Neural progenitor cell (in vitro differentiated cells): Measurements from ENCODE around the gene KRT10. TPM values are rescaled to one million over a fixed set of nuclear protein-coding genes. Genes with fewer than 3 reads are reported as not detected.

ENCODE experiments used
- DNase-seq: peaks from one replicate; pipeline ENCODE4 v3.0.0-alpha.2; 2016; ENCODE audit warnings: low spot score
- H2AFZ ChIP-seq: fragments of 200-600 bp; sonication (generic); replicated peaks from 2 replicates; pipeline ENCODE4 v1.6.1; 2016; ENCODE audit warnings: antibody characterized with exemption
- H3F3A ChIP-seq: fragments of 200-600 bp; sonication (generic); 2 replicates; pipeline ENCODE4 v1.6.1; 2016; ENCODE audit warnings: antibody characterized with exemption, low read depth
- H3K27ac ChIP-seq: fragments of 200-600 bp; sonication (generic); 2 replicates; pipeline ENCODE4 v1.5.1; 2016; ENCODE audit warnings: mild to moderate bottlenecking
- H3K27me3 ChIP-seq: fragments of 200-600 bp; sonication (generic); 2 replicates; pipeline ENCODE4 v1.6.1; 2016; ENCODE audit warnings: mild to moderate bottlenecking, moderate library complexity
- H3K36me3 ChIP-seq: fragments of 200-600 bp; sonication (generic); 2 replicates; pipeline ENCODE4 v1.5.1; 2016
- H3K4me1 ChIP-seq: fragments of 200-600 bp; sonication (generic); 2 replicates; pipeline ENCODE4 v1.6.1; 2016; ENCODE audit warnings: mixed run types
- H3K4me2 ChIP-seq: fragments of 200-600 bp; sonication (generic); 2 replicates; pipeline ENCODE4 v1.6.1; 2016
- H3K4me3 ChIP-seq: fragments of 200-600 bp; sonication (generic); 2 replicates; pipeline ENCODE4 v1.5.1; 2016
- H3K79me2 ChIP-seq: fragments of 200-600 bp; sonication (generic); 2 replicates; pipeline ENCODE4 v1.6.1; 2016; ENCODE audit warnings: low read depth
- H3K9ac ChIP-seq: fragments of 200-600 bp; sonication (generic); 2 replicates; pipeline ENCODE4 v1.6.1; 2016
- H3K9me3 ChIP-seq: fragments of 200-600 bp; sonication (generic); 2 replicates; pipeline ENCODE4 v1.5.1; 2016; ENCODE audit warnings: low read depth
- H4K20me1 ChIP-seq: fragments of 200-600 bp; sonication (generic); 2 replicates; pipeline ENCODE4 v1.6.1; 2016; ENCODE audit warnings: low read depth
- H3K27ac Mint-ChIP-seq: 3 replicates; pipeline ENCODE4 v1.8.0; 2021; ENCODE audit warnings: mixed read lengths
- H3K27me3 Mint-ChIP-seq: 2 replicates; pipeline ENCODE4 v1.8.0; 2022; ENCODE audit warnings: low read depth, mild to moderate bottlenecking, inconsistent platforms, moderate library complexity, mixed read lengths; ENCODE audit not compliant: insufficient read depth
- H3K36me3 Mint-ChIP-seq: 3 replicates; pipeline ENCODE4 v1.8.0; 2021; ENCODE audit warnings: mixed read lengths
- H3K4me1 Mint-ChIP-seq: 3 replicates; pipeline ENCODE4 v1.8.0; 2021; ENCODE audit warnings: mixed read lengths
- H3K4me3 Mint-ChIP-seq: 3 replicates; pipeline ENCODE4 v1.8.0; 2021; ENCODE audit warnings: mild to moderate bottlenecking, moderate library complexity, mixed read lengths
- H3K9me3 Mint-ChIP-seq: 3 replicates; pipeline ENCODE4 v1.8.0; 2020; ENCODE audit warnings: mixed read lengths
- EZH2 ChIP-seq: fragments of 200-600 bp; sonication (generic); IDR thresholded peaks from 2 replicates; pipeline ENCODE4 v1.6.1; 2017; ENCODE audit warnings: antibody characterized with exemption, mild to moderate bottlenecking, moderate library complexity
- EZH2phosphoT487 ChIP-seq: fragments of 200-600 bp; sonication (generic); IDR thresholded peaks from 2 replicates; pipeline ENCODE4 v1.6.1; 2017; ENCODE audit warnings: antibody characterized with exemption
- total RNA-seq: library from RNA; depleted of rRNA; stranded (reverse); fragments of >200 nt; gene quantifications from 2 replicates; pipeline ENCODE4 v1.2.3, GENCODE V29; 2015; ENCODE audit warnings: low replicate concordance
- TF ChIP-seq, protein P1 (sequence below): fragments of 200-600 bp; sonication (generic); IDR thresholded peaks from 2 replicates; pipeline ENCODE4 v1.5.1; 2017; ENCODE audit warnings: antibody characterized with exemption, mild to moderate bottlenecking

KRT10 gene
- total RNA-seq, 1 donor from 2014 or later = 7.5 TPM

- DNase-seq = no peak
- no peak overlapping the region for H2AFZ ChIP-seq
- no peaks in the 10 kb centered on the region for H3K9me3 ChIP-seq
- no peaks in the 10 kb centered on the region for H3K4me1 ChIP-seq
- no peaks in the 10 kb centered on the region for H3K36me3 ChIP-seq
- Mint-ChIP-seq H3K4me1 (no peaks in the 10 kb centered on the region), H3K4me3 (no peak overlapping the region), H3K9me3 (no peaks in the 10 kb centered on the region), H3K27ac (no peak overlapping the region), H3K36me3 (no peaks in the 10 kb centered on the region), H3K27me3 (no peaks in the 10 kb centered on the region)
- H3K9ac ChIP-seq = no peak overlapping the region
- H4K20me1 ChIP-seq = no peaks in the 10 kb centered on the region
- no peak overlapping the region for H3K4me3 ChIP-seq
- H3K27ac ChIP-seq = no peak overlapping the region
- no peaks in the 10 kb centered on the region for H3K79me2 ChIP-seq
- H3F3A ChIP-seq = no peaks in the 10 kb centered on the region
- H3K27me3 ChIP-seq = no peaks in the 10 kb centered on the region
- H3K4me2 ChIP-seq = no peak overlapping the region
- no peak for TF ChIP-seq EZH2
- TF ChIP-seq, protein P1, sequence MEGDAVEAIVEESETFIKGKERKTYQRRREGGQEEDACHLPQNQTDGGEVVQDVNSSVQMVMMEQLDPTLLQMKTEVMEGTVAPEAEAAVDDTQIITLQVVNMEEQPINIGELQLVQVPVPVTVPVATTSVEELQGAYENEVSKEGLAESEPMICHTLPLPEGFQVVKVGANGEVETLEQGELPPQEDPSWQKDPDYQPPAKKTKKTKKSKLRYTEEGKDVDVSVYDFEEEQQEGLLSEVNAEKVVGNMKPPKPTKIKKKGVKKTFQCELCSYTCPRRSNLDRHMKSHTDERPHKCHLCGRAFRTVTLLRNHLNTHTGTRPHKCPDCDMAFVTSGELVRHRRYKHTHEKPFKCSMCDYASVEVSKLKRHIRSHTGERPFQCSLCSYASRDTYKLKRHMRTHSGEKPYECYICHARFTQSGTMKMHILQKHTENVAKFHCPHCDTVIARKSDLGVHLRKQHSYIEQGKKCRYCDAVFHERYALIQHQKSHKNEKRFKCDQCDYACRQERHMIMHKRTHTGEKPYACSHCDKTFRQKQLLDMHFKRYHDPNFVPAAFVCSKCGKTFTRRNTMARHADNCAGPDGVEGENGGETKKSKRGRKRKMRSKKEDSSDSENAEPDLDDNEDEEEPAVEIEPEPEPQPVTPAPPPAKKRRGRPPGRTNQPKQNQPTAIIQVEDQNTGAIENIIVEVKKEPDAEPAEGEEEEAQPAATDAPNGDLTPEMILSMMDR = no peak
- no peak for TF ChIP-seq EZH2phosphoT487
Measured at GRCh38 chr17:40833882-40834281, 11.5 kb upstream of the KRT10 start.

- no peak overlapping the region for H3K4me3 ChIP-seq
- Mint-ChIP-seq H3K4me1 (no peaks in the 10 kb centered on the region), H3K36me3 (no peaks in the 10 kb centered on the region), H3K4me3 (no peak overlapping the region), H3K27ac (no peak overlapping the region), H3K27me3 (no peaks in the 10 kb centered on the region), H3K9me3 (no peaks in the 10 kb centered on the region)
- H3K27ac ChIP-seq = no peak overlapping the region
- no peaks in the 10 kb centered on the region for H3K4me1 ChIP-seq
- no peaks in the 10 kb centered on the region for H3K9me3 ChIP-seq
- no peak overlapping the region for H3K4me2 ChIP-seq
- H3K36me3 ChIP-seq = no peaks in the 10 kb centered on the region
- H4K20me1 ChIP-seq = no peaks in the 10 kb centered on the region
- no peak overlapping the region for H3K9ac ChIP-seq
- H3K27me3 ChIP-seq = no peaks in the 10 kb centered on the region
- TF ChIP-seq EZH2phosphoT487 (no peak), EZH2 (no peak)
- TF ChIP-seq, protein P1 = no peak
- no peak overlapping the region for H2AFZ ChIP-seq
- H3K79me2 ChIP-seq = no peaks in the 10 kb centered on the region
- no peaks in the 10 kb centered on the region for H3F3A ChIP-seq
- no peak for DNase-seq
Measured at GRCh38 chr17:40832840-40833239, 10.4 kb upstream of the KRT10 start.

DNA sequence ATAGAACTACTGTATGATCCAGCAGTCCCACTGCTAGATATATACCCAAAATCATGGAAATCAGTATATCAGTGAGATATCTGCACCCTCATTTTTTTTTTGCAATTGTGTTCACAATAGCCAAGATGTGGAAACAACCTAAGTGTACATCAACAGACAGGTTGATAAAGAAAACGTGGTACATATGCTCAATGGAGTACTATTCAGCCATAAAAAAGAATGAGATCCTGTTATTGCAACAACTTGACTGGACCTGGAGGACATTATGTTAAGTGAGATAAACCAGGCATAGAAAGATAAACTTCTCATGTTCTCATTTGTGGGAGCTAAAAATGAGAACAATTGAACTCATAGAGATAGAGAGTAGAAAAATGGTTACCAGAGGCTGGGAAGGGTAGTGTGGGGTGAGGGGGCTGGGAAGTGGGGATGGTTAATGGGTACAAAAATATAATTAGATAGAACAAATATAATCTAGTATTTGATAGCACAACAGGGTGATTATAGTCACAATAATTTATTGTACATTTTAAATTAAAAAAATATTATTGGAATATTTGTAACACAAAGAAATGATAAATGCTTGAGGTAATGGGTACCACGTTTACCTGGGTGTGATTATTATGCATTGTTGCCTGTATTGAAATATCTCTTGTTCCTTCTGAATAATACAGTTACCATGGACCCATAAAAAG lies 7.8 kb upstream of the KRT10 start:
- Histone ChIP-seq H3K4me2 (no peak overlapping the region), H3K27me3 (peaks cover 24% of the 10 kb centered on the region), H3K36me3 (no peaks in the 10 kb centered on the region), H3K79me2 (no peaks in the 10 kb centered on the region), H4K20me1 (no peaks in the 10 kb centered on the region), H3K9ac (no peak overlapping the region), H3K9me3 (no peaks in the 10 kb centered on the region), H3F3A (no peaks in the 10 kb centered on the region), H2AFZ (no peak overlapping the region), H3K27ac (no peak overlapping the region), H3K4me3 (no peak overlapping the region), H3K4me1 (no peaks in the 10 kb centered on the region)
- Mint-ChIP-seq H3K9me3 (no peaks in the 10 kb centered on the region), H3K27me3 (no peaks in the 10 kb centered on the region), H3K4me1 (no peaks in the 10 kb centered on the region), H3K27ac (no peak overlapping the region), H3K36me3 (no peaks in the 10 kb centered on the region), H3K4me3 (no peak overlapping the region)
- DNase-seq = no peak
- TF ChIP-seq, protein P1 = no peak
- TF ChIP-seq EZH2 = no peak
- no peak for TF ChIP-seq EZH2phosphoT487
